GM12878 (cell line): Measurements from ENCODE around the gene SIL1. TPM values are rescaled to one million over a fixed set of nuclear protein-coding genes. Genes with fewer than 3 reads are reported as not detected.
A peak's percentile ranks its signal among the peaks of the same experiment; 100 is the strongest.

Source experiments
- ATAC-seq: fragments of 200-7000 bp; cut with Tn5 transposase; 3 replicates; pipeline ENCODE4 v1.9.1; 2020; ENCODE audit warnings: mild to moderate bottlenecking, moderate library complexity
- BruUV-seq: library from RNA; stranded (reverse); fragments of 400-500 nt; replicated peaks from 2 replicates; lab custom pipeline; 2021; lab: Mats Ljungman, UMichigan
- CTCF ChIA-PET: fragments of 300-600 bp; sonication (Branson Sonifier 250); formaldehyde crosslinking; extraction: SDS; loops from one replicate; lab custom pipeline; 2021; ENCODE audit warnings: inconsistent platforms; lab: Yijun Ruan, JAX
- POLR2A ChIA-PET: fragments of 350-600 bp; formaldehyde crosslinking; extraction: SDS; loops from one replicate; lab custom pipeline; 2021; ENCODE audit warnings: inconsistent platforms; lab: Charles Lee
- RAD21 ChIA-PET: fragments of 300-600 bp; sonication (Branson Sonifier 250); formaldehyde crosslinking; loops from one replicate; lab custom pipeline; 2023; ENCODE audit warnings: antibody characterized with exemption; ENCODE audit not compliant: unreplicated experiment; lab: Charles Lee
- SMC1A ChIA-PET: fragments of 300-600 bp; sonication (Branson Sonifier 250); formaldehyde crosslinking; loops from one replicate; lab custom pipeline; 2023; ENCODE audit not compliant: unreplicated experiment, uncharacterized antibody; lab: Charles Lee
- DNase-seq: peaks from one replicate; pipeline ENCODE4 v3.0.0-alpha.2; 2011; ENCODE audit warnings: low read depth, low spot score
- FAIRE-seq: peaks from 3 replicates; lab custom pipeline; 2011; peaks lifted over from hg19 to GRCh38; lab: Jason Lieb, UNC
- H2AFZ ChIP-seq: 2 replicates; pipeline ENCODE4 v1.6.0; 2011; ENCODE audit warnings: low read depth, low read length, control low read depth; ENCODE audit not compliant: control insufficient read depth
- H3K27ac ChIP-seq: 2 replicates; pipeline ENCODE4 v1.5.1; 2011; ENCODE audit warnings: control low read depth; ENCODE audit not compliant: control insufficient read depth, insufficient read depth
- H3K27me3 ChIP-seq, 2 experiments: replicated peaks in 1 of 2; 2 replicates each; pipeline versions ENCODE4 v1.6.0 to v1.6.1; 2011; ENCODE audit warnings: low read length in 1 of 2; ENCODE audit not compliant: control insufficient read depth in 2 of 2, insufficient read depth in 2 of 2
- H3K36me3 ChIP-seq, 2 experiments: 2 replicates each; pipeline ENCODE4 v1.5.1; 2011; ENCODE audit warnings: low read length in 1 of 2; ENCODE audit not compliant: control insufficient read depth in 2 of 2, insufficient read depth in 2 of 2
- H3K4me1 ChIP-seq: 2 replicates; pipeline ENCODE4 v1.6.1; 2011; ENCODE audit warnings: mild to moderate bottlenecking, low read length, moderate library complexity, mixed read lengths; ENCODE audit not compliant: control insufficient read depth, insufficient read depth
- H3K4me2 ChIP-seq: 2 replicates; pipeline ENCODE4 v1.6.0; 2011; ENCODE audit warnings: control low read depth; ENCODE audit not compliant: control insufficient read depth, insufficient read depth
- H3K4me3 ChIP-seq: fragments of 200-600 bp; sonication (generic); 2 replicates; pipeline ENCODE4 v1.5.1; 2016
- H3K79me2 ChIP-seq: 2 replicates; pipeline ENCODE4 v1.6.0; 2011; ENCODE audit warnings: low read length; ENCODE audit not compliant: control insufficient read depth, insufficient read depth
- H3K9ac ChIP-seq: 2 replicates; pipeline ENCODE4 v1.8.0; 2011; ENCODE audit warnings: low read length, control low read depth, mixed read lengths; ENCODE audit not compliant: control insufficient read depth, insufficient read depth
- H3K9me3 ChIP-seq: replicated peaks from 3 replicates; pipeline ENCODE4 v1.5.1; 2011; ENCODE audit warnings: mild to moderate bottlenecking, low read length; ENCODE audit not compliant: control insufficient read depth, insufficient read depth
- H4K20me1 ChIP-seq: 2 replicates; pipeline ENCODE4 v1.6.0; 2011; ENCODE audit not compliant: control insufficient read depth, insufficient read depth
- ATF7 ChIP-seq: fragments of 450-650 bp; IDR thresholded peaks from 2 replicates; pipeline ENCODE4 v1.6.1; 2016; ENCODE audit warnings: low read depth, mild to moderate bottlenecking
- EED ChIP-seq: sonication (generic); IDR thresholded peaks from 2 replicates; pipeline ENCODE4 v1.6.1; 2016; ENCODE audit warnings: antibody characterized with exemption, low read depth
- JUNB ChIP-seq: IDR thresholded peaks from 2 replicates; pipeline ENCODE4 v1.6.1; 2016; ENCODE audit warnings: antibody characterized with exemption, mild to moderate bottlenecking
- MEF2A ChIP-seq: IDR thresholded peaks from 2 replicates; pipeline ENCODE4 v1.6.1; 2011; ENCODE audit warnings: low read depth, mild to moderate bottlenecking, low read length, moderate library complexity; ENCODE audit not compliant: insufficient read depth
- NR2F1 ChIP-seq: fragments of 450-650 bp; conservative IDR thresholded peaks from 2 replicates; pipeline ENCODE4 v1.6.1; 2017; ENCODE audit warnings: mild to moderate bottlenecking
- PAX8 ChIP-seq: fragments of 450-650 bp; IDR thresholded peaks from 2 replicates; pipeline ENCODE4 v1.6.1; 2017; ENCODE audit warnings: mild to moderate bottlenecking, moderate library complexity
- RUNX3 ChIP-seq: IDR thresholded peaks from 2 replicates; pipeline ENCODE4 v1.6.1; 2012; ENCODE audit warnings: low read length, inconsistent platforms
- TARDBP ChIP-seq: IDR thresholded peaks from 2 replicates; pipeline ENCODE4 v1.6.1; 2016; ENCODE audit warnings: borderline replicate concordance
- ZNF622 ChIP-seq: fragments of 450-650 bp; IDR thresholded peaks from 2 replicates; pipeline ENCODE4 v1.6.1; 2017; ENCODE audit warnings: mild to moderate bottlenecking, inconsistent platforms
- WGBS: methylation state at CpG from one replicate; pipeline ENCODE4 v1.1.6; 2016; ENCODE audit warnings: low lambda C conversion rate; ENCODE audit not compliant: insufficient replicate concordance, insufficient coverage; ENCODE audit errors: missing lambda C conversion rate; 5-methylcytosine and 5-hydroxymethylcytosine counted together
- in situ Hi-C: fragments of 300-500 bp; cut with MboI; formaldehyde crosslinking; loops from 9 replicates; pipeline ENCODE4 v1.14.3; 2018; ENCODE audit warnings: mixed read lengths
- intact Hi-C: fragments of 100-400 bp; cut with micrococcal nuclease; formaldehyde crosslinking; loops from one replicate; pipeline ENCODE4 v1.14.2; 2022; ENCODE audit not compliant: unreplicated experiment
- polyA plus RNA-seq, 11 experiments: library from polyadenylated mRNA; depleted of rRNA in 4 of 11; unstranded in 6 of 11; stranded (reverse) in 5 of 11; fragments of >200 nt; fragmentation: Nextera tagmentation in 4 of 11; fragmentation: Illumina TruSeq in 1 of 11; extraction: Ambion mirVana in 4 of 11; extraction: Trizol in 1 of 11; gene quantifications; 1 replicate in 1 of 11; 2 replicates in 10 of 11; pipeline versions ENCODE4 v1.2.1 to v1.2.3, GENCODE V29; 2011 to 2016; ENCODE audit warnings: inconsistent platforms in 2 of 11, missing spikeins in 2 of 11, low read depth in 1 of 11
- total RNA-seq, 4 experiments: library from RNA; depleted of rRNA in 3 of 4; stranded (reverse); fragments of >200 nt in 3 of 4; fragmentation: Illumina TruSeq in 1 of 4; extraction: Trizol in 1 of 4; gene quantifications; 2 replicates each; pipeline versions ENCODE4 v1.2.1 to v1.2.3, GENCODE V29; 2013 to 2021

SIL1 gene
- total and polyA plus RNA-seq, 10 of the 15 experiments (the other 5 are each of a cell fraction or from before 2014, with no cell fraction given) = 4.1 to 49.8 (median 29.4) TPM

DNA sequence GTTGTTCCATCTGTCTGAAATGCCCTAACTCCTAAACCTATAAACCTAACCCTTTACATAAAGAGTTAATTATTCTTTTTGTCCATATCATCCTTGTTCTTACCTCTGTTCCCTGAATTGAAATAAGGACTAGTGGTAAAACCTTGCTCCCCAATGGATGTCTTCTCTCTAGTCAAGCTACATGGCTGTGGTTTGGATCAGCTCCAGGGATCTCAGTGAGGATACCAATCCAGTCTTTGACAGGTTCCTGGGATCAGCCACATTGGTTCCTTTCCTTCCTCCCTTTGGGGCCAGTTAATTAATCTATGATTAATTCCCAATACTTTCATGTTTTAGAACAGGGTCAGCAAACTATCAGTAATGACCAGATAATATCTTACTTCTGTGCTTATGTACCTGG, 151.6 kb downstream of the SIL1 start:
- ChIA-PET RAD21 (no interaction called here), SMC1A (no interaction called here), POLR2A (no interaction called here), CTCF (no interaction called here)
- Histone ChIP-seq H4K20me1 (no peaks in the 10 kb centered on the region), H3K27ac (no peak overlapping the region), H3K4me3 (no peak overlapping the region), H3K4me1 (no peaks in the 10 kb centered on the region), H3K9me3 (no peaks in the 10 kb centered on the region), H3K36me3 (0 out of 4 replicates have a peak, but pooled peaks cover 0 to 2% of the 10 kb centered on the region in 2 experiments), H2AFZ (no peak overlapping the region), H3K9ac (no peak overlapping the region), H3K27me3 (no peaks in the 10 kb centered on the region), H3K4me2 (no peak overlapping the region), H3K79me2 (no peaks in the 10 kb centered on the region)
- no TSS peak for BruUV-seq
- FAIRE-seq = peak; percentile 23
- no peak for DNase-seq
- intact Hi-C loops (no loop called here), in situ Hi-C loops (no loop called here)
- no peak for TF ChIP-seq RUNX3
- no peak for TF ChIP-seq PAX8
- TF ChIP-seq TARDBP = no peak
- no peak for TF ChIP-seq MEF2A
- ATAC-seq = no peak

DNA sequence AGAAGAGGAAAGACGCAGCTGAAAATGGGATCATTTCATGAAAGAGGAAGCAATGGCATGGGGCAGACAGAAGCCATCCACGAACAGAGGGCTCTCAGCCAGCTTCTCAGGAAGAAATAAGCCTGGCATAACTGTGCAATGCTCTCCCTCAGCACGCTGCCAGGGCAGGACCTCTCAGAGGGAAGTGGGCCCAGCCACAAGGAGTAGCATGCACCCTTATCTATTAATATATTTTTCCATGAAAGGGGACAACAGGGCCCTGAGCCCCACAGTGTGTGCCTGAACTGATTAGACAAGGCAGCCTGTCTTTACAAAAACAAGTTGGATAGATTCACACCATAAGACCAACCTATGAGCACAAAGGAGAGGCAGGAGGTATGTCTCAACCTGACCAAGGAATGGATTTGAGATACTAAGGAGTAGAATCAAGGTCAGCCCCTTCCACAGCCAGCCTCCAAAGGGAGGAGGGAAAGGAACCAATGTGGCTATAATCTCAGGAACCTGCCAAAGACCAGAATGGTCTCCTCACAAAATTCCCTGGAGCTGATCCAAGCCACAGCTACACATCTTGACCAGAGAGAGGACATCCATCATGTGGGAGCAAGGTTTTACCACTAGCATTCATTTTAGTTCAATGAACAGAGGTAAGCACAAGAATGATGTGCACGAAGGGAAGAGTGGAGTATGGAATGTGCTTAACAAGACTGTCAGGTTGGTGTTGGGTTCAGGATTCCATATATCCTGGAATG, 154.8 kb downstream of the SIL1 start:
- in situ Hi-C loops = no loop called here
- BruUV-seq = no TSS peak
- Histone ChIP-seq H3K9ac (no peak overlapping the region), H3K36me3 (0 out of 4 replicates have a peak, but pooled peaks cover 0 to 2% of the 10 kb centered on the region in 2 experiments), H3K79me2 (no peaks in the 10 kb centered on the region), H2AFZ (no peak overlapping the region), H3K4me2 (no peak overlapping the region), H3K4me3 (no peak overlapping the region), H4K20me1 (no peaks in the 10 kb centered on the region), H3K9me3 (no peaks in the 10 kb centered on the region), H3K27ac (no peak overlapping the region), H3K4me1 (no peaks in the 10 kb centered on the region), H3K27me3 (no peaks in the 10 kb centered on the region)
- ChIA-PET POLR2A (no interaction called here), SMC1A (interaction anchor here (0.8 to 1.2 kb wide), 2 partner anchors 9 to 21 kb away, joined by 3 read pairs; no protein-coding TSS in a partner anchor), CTCF (interaction anchor here (1.0 to 1.6 kb wide), 2 partner anchors 10 to 254 kb away, joined by 3 to 4 read pairs; no protein-coding TSS in a partner anchor), RAD21 (no interaction called here)
- DNase-seq (no peak), FAIRE-seq (no peak), ATAC-seq (no peak)
- TF ChIP-seq ATF7 (no peak), EED (no peak), ZNF622 (no peak), NR2F1 (no peak), JUNB (no peak)
- intact Hi-C loops = no loop called here
- 84% methylated on average over 4 of the region's 4 CpGs for WGBS
